Stimulated activated CD8-positive, alpha-beta memory T cell treated with anti-CD3 and anti-CD28 coated beads, Interleukin-12 subunit alpha, Interleukin-12 subunit beta, amount 100 ng/mL, for 1 hour (primary cell): Measurements from ENCODE around the gene AGAP1.

Experiments used
- DNase-seq: peaks from one replicate; pipeline ENCODE4 v3.0.0-alpha.2; 2020; ENCODE audit warnings: low read depth

Gene AGAP1

DNA sequence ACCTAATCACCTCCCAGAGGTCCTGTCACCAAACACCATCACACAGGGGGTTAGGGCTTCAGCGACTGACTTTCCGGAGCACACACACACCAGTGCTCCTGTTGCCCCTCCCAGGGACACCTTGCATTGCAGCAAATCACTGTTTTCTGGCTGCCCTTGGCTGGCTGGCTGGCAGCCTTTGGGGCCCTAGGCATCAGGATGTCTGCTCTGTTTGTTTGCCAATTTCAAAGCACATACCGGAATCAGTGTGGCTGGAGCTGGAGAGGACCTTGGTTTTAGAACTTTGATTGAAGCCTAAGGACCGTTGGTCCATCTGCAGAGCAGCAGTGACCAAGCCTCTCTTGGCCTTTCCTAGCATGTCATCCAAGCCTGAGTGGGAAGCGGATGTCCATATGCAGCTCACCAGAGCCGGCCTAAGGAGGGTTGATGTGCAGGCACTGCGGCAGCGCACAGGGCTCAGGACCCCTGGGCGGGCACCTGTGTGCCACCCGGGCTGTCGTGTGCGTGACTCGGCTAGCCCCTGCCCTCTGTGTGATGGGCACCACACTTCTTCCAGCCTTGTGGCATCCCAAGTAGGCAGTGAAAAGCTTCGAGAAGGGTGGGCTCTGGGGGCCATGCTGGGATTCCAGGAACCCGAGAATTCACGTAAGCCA lies 612.2 kb downstream of the AGAP1 start:
- DNase-seq: no peak

DNA sequence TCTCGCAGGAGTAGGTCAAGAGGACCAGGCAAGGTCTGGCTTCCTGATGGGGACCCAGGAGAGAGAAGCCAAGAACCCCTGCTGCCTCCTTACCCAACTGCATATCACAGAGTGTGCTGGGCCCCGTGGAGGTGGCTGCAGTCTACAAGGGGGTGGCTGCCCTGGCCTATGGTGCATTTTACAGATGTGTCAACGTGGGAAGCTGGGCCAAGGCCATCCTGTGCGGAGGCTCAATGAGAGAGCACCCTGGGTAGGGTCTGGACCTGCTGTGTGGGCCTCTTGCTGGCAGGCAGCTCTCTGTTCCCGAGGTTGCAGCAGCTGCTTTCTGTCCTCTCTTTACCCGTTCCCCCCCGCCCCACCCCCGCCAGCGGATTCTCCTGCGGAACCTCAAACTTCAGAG lies 612.9 kb downstream of the AGAP1 start:
- DNase-seq: no peak

DNA sequence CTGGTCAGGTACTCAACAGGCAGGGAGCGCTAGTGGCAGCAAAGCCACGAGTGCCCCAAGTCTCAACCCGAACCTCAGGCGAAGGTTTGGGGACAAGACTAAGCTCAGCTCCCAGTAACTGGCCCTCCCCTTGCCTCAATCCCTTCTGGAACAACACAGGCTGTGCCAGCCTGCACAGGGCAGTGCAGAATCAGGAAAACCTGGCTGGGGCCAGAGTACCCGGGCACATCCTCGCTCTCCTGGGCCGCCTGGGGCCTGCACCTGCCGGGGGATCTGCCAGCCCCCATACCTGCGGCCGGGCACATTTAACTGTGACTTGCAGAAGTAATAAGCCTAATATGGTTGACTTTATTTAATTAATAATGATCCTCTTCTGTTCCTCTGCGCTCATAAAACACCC lies 613.7 kb downstream of the AGAP1 start:
- no peak for DNase-seq

DNA sequence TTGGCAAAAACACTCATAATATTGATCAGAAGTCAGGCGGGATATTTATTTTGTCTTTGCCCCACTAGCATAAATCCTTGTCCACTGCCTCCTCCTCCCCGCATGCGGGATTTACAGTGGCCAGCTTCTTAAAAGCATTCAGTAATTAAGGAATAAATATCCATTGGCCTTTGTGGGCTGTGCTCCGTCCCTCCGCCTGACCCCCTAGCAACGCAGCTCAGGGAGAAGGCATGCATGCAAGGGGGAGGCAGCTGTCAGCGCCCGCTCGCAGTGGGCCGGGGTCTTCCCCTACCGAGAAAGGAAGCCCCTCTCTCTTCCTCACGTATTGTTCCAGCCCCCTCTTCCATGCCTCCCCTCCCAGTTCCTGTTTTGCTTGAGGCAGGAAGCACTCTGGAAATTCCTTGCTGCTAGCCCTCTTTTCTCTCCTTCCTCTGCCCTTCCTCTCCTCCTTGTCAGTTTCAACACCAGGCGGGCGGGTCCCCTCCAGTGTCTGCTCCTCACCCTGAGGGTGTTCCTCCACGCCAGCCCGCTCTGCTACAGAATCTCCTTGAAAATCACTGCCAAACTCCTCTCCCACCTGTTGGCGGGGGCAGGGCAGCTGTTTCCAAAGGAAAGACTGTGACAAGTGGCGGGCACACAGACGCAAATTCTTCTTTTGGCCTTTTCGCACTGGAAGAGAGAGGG lies 614.2 kb downstream of the AGAP1 start:
- no peak for DNase-seq

DNA sequence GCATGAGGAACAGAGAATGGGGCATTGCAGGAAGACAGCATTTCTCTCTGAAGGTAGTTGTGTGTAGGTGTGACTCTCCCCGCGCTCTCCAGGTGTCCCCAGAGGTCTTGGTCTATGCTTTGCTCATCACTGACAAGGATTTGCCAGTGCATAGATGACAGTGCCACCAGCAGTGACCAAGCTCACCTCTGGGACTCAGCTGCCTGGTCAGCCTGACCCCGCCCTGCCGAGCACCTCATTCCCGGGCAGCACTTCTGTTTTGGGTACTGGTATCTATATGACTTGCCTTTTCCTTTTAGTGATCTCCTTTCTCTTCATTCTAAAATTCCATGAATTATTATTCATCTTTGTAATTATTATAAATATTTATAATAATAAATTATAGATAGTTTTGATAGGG lies 615.2 kb downstream of the AGAP1 start:
- no peak for DNase-seq

DNA sequence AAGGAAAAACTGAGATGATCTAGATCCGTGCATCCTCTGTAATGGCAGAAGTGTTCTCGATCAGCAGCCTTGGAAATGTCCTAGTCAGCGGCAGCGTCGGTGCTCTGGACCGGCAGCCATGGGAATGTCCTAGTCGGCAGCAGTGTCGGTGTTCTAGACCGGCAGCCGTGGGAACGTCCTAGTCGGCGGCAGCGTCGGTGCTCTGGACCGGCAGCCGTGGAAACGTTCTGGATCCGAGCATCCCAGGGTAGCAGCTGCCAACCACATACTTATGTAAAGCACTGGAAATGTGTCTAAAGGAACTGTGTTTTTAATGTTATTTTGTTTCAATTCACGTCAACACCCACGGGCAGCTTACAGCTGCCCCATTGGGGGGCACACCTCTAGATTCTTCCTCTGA lies 615.6 kb downstream of the AGAP1 start:
- no peak for DNase-seq

DNA sequence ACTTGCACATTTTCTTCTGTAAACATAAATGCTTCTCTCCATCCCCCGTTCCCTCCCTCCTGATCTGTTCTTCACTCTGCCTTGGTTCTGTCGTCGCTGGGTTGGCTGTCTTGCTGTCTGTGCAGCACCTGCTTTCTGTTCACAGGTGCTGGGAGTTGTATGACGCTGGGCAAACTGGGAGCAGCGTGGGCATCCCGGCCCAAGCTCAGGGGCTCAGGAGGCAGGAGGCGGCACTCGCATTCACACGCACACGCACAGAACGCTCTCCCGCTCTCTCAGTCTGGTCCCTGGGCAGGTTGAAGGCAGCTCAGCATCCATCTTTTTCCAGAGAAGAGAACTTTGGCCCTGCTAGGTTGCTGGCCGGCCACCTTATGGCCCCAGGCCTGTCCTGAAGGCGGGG lies 618.6 kb downstream of the AGAP1 start:
- no peak for DNase-seq

DNA sequence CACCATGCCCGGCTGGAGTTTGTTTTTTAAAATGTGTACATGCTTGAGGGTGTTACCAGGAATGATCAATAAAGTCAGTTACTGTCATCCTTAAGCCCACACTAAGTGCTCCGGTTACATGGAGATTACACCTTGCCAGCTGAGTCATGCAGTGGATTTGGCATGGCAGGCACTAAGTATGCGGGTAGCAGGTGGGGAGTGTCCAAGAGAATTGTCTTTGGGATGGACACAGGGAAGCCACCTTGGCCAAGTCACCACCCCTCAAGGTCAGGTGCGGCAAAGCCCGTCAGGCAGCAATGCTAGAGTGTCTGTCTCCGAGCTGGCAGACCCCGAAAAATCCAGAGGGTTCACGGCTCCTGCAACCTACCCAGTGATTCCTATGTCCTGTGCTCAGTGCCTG lies 619.6 kb downstream of the AGAP1 start:
- DNase-seq: no peak

DNA sequence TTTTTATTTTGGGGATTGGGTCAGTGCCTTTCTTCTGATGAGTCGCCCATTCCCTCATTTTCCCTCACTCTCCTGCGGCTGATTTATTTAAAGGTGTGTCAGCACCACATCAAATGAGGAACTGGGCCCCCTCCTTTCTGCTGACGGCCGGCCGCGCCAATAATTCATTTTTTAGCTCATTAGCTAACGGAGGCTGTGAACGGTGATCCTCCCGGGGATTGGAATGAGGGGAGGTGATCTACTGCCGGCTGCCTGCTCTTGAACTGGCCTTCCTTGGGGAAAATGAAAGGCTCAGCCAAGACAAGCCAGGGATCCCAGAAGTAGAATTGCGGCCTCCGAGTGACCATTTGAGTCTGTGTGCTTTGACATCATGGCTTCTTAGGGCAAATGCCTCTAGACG lies 620.1 kb downstream of the AGAP1 start:
- DNase-seq: no peak

DNA sequence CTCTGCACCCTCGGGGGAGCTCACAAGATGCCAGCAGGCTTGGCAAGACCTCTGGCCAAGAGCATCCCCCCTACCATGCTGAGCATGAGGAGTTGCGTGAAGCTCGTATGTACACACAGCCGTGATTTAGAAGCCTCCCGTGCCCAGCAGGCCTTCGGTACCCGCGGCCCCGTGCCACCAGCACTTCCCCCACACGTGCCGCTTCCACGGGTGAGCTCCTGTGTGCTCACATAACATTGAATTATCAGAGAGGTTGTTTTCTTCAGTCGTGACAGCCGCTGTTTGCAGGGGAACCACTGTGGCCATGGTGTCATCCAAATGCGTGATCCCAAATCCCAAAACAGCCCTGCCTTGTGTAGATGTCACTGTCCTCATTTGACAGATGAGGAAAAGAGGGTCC lies 621.1 kb downstream of the AGAP1 start:
- no peak for DNase-seq

DNA sequence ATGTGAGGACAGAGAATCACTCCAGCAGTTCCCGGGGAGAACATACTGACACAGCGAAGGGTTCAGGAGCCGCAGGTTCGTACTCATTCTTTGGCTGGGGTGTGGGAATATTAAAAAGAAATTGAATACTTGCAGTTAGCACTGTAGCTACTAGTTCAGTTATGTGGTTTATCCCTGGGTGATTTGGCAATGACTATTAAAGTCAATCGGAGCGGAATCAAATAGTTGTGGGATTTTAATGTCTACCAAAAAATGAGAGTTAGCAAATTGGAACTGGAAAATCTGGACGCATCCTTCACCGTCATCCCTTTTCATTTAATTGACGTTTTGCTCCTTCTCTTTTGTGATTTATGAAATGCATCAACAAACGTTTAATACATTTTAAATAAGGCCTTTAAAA lies 623.6 kb downstream of the AGAP1 start:
- DNase-seq: no peak

DNA sequence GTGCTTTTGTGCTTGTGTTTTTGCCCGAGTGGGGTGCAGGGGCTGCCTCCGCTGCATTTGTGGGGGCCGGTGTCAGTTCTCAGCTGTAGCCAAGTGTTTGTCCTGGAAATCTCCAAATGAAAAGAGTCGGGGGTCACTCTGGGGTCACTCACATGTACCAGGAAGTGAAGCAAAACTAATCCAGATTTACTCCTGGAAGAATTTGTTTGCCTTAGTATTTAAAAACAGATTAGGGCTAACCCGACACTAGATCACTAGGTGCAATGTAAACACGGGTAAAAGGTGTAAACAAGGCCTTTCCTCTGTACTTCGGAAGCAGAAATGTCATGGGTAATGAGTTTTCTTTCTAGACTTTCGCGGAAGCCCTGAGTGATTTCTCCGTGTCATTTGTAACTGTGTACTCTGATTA lies 624.0 kb downstream of the AGAP1 start:
- DNase-seq: no peak

DNA sequence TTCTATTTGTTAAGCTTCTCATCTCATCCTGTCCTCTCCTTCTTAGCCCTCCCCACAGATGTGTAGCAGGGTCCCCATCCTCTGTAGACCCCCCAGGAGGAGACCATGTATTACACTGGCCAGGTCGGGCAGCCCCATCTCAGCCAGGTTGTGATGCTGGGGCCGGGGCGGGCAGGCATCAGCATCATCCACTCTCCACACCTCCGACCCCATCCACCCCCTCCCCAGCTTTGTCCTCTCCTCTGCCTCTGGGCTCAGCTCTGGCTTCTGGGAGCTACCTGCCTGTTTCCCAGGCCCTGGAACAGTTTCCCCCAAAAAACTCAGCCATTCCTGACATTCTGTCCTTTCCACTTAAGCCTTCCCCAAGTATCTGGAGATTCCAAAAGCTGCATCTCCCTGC lies 625.2 kb downstream of the AGAP1 start:
- no peak for DNase-seq

DNA sequence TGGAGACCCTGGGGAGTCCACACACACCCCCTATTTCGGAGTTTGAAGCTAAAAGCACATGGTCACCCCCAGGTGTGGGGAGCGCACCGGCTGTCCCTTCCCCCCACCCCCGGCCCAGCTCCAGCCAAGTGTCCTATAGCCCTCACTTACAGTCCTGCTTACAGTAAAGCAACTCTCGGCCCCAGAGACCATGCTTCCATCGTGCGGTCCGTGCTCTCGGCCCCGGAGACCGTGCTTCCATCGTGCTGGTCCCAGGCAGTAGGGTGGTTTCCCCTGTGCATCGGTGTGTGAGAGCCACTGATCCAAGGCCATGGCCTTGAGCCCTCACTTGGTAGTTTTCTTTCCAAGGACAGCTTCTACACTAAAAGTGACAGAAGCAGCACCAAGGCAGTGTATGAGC lies 625.6 kb downstream of the AGAP1 start:
- DNase-seq: no peak

DNA sequence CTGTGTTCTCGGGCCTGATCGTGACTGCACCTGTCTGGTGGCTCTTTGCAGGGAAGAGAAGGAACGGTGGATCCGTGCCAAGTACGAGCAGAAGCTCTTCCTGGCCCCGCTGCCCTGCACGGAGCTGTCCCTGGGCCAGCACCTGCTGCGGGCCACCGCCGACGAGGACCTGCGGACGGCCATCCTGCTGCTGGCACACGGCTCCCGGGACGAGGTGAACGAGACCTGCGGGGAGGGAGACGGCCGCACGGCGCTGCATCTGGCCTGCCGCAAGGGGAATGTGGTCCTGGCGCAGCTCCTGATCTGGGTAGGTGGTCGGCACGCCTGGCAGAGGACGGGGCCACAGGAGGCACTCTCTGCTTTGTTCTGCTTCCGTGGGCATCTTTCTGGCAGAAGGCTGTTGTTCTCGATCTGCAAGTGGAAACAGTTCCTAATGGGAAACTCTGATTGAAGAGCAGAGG lies 626.3 kb downstream of the AGAP1 start:
- DNase-seq: no peak

DNA sequence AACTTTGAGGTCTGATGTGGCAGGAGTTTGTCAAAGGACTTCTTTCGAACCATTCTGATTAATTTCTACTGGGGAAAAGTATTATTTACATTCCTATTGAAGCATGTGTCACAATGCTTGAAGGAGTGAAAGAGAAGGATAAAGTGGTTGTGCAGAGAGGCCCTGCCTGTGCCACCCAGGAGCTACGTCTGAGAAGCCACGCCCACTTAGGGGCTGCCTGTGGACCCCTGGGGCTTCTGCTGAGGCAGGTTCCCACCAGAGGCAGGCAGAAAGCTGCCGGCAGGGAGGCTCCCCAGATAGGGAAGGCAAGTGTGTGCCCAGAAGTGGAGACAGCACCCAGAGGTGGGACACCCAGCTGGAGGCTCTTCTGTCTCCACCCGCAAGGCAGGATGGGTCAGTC lies 627.0 kb downstream of the AGAP1 start:
- DNase-seq: no peak

DNA sequence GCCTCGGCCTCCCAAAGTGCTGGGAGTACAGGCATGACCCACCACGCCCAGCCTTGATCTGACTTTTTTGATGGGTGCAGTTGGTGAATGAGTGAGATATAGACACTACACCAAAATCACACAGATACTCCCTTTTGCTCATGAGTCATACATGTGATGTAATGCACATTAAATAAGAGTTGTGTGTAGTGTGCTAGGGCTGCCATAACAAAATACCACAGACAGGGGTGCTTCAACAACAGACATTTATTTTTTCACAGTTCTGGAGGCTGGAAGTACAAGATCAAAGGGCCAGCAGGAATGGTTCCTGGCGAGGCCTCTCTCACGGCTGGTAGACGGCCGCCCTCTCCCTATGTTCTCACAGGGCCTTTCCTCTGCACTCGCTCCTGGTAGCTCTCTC lies 627.7 kb downstream of the AGAP1 start:
- DNase-seq: no peak

DNA sequence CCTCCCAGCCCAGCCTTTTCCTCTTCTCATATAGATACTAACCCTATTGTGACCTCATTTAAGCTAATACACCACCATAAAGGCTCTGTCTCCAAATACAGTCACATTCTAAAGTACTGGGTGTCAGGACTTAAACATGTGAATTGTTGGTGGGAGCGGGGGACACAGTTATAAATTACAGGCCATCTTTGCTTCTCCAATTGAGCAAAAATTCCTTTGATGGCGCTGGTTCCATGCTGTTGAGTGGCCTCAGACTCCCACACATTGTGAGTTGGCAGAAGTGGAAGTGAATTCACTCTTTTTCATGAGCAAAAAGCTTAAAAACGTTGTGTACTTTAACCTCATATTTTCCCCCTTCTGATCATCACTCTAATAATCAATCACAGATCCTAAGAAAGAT lies 628.4 kb downstream of the AGAP1 start:
- DNase-seq: no peak

DNA sequence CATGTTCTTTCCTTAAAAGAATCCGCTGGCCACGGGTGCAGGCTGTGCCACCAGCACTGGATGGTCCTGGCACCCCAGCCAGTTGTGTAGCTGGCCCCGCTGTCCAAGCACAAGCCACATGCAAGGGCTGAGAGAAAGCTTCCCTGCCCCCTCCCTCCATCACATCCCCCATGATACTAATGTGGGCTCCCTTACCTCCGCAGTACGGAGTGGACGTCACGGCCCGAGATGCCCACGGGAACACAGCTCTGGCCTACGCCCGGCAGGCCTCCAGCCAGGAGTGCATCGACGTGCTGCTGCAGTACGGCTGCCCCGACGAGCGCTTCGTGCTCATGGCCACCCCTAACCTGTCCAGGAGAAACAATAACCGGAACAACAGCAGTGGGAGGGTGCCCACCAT lies 629.9 kb downstream of the AGAP1 start:
- DNase-seq: no peak

DNA sequence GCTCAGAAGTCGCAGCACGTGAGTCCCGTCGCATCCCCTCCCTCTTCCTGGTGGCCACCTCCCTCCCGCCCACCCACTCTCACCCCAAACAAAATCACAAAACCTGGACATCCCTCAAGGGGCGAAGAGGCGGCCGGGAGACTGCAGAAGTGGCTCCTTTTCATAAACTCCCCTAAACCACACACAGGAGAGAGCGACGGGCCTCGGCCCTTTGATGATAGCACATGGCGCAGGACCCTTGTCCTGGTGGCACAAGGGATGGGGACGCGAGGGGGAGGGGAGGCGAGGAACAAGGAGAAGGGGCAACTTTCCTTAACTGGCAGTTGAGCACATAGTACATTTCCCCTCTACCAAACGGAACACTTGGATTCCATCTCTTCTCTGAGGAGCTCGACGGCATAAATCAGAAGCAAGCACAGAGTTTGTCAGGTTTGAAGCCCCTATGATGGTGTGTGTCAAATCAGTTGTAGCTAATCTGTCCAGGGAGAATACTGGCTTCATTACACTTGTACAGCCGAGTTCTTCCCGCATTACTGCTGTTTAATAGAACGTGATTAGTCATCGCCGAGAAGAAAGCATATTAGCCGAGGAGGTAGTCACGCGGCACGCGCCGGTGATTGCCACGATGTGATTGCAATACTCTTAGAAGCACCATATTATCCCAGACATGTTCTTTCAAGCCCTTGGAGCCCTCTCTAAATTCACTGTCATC lies 630.5 kb downstream of the AGAP1 start:
- no peak for DNase-seq

DNA sequence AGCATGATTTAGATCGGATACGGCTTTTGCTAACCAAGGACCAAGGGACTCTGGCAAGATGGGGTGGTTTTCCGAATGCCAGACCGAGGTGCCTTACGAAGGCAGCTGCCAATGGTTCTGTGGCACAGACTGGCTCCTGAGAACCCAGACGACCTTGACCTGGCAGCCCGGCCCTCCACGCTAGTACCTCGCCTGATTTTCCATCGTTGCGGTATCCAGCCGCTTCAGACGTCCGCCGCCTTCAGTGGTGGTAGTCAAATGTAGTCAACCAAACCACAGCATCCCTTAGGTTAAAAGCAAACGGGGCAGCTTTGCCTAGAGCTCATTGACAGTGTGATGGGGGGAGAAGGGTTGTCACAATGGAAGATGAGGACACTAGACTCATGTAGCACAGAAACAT lies 631.7 kb downstream of the AGAP1 start:
- no peak for DNase-seq

DNA sequence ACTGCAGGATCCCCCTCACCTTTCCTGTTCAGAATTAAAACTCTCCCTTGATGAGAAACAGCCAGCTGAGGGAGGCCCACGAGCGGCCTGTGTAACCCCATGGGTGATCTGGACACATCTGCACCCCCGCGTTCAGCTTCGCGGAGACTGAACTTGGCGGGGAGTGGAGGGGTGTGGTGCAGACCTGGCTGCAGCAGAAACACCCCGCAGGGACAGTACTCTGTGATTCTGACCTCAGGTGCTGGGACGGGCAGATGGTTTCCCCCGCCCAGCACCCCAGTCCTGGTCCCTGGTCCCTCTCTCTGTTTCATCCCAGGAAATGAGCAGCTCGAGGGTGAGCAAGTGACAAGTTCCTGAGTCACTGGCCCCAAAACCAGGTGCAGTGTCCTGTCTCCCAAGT lies 633.2 kb downstream of the AGAP1 start:
- DNase-seq: no peak

DNA sequence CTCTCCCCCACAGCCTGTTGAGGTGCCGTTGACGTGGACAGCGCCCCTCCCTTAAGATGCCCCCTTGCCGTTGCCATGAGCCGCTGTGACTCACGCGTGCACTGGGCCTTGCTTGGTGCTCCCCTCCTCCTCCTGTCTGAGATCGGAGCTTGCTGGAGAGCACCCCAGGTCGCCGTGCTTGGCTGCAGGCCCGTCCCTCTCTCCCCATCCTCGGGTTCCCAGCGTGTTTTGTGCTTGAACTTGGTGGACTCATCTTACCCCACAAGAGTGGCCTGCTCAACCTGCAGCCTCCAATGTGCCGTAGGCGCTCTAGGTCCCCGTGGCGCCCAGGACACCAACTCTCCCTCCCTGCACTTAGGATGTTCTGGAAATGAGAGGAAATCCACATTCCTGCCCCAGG lies 634.5 kb downstream of the AGAP1 start:
- DNase-seq: no peak

DNA sequence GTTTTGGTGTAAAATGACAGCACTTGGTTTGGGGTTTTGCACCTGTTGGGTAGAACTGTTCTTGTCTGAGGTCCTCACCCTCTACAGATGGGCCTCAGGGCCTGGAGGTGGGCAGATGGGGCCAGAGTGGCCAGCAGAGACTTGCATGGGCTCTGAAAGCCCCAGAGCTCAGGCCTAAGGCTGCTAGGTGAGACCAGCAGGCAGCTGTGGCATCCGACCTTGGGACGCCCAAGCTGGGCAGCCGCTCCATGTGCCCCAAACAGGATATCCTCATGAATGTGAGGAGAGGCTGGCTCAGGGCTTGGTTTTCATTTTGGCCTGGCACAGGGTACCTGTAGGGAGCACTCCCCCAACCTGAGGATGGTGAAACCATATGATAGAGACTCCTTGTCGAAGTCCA lies 636.1 kb downstream of the AGAP1 start:
- DNase-seq: no peak
